Measurements from ENCODE around the gene KY. TPM values are rescaled to one million over a fixed set of nuclear protein-coding genes. Genes with fewer than 3 reads are reported as not detected.

Gene KY, protein sequence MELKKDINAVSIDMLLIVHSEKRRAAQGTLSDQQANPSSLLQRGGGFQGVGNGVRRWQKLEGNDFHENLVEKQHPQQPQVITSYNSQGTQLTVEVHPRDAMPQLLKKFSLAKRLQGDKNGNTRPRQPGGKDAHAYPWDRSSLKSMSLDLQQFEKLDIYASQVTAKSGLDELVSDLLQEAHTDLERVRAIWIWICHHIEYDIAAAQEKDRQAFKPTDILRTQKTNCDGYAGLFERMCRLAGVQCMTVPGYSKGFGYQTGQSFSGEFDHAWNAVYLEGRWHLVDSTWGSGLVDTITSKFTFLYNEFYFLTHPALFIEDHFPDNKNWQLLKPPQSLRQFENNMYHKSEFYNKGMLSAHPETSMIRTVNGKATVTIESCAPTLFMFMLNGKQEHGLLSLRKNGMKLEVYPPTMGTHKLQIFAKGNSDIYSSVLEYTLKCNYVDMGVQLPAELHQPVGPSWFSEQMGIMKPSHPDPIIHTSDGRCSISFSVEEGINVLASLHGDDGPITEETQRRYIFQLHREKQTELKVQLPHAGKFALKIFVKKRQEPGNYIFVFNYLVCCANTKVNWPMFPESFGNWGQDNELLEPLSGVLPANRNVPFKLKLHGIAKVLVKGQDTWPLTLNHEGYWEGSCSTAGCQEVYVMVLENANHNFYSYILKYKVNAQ
- 1 to 10 TPM in 1 of 4 donors, under 1 TPM in 1, not detected in 2; 0.19 to 1.2 TPM for total RNA-seq

DNA sequence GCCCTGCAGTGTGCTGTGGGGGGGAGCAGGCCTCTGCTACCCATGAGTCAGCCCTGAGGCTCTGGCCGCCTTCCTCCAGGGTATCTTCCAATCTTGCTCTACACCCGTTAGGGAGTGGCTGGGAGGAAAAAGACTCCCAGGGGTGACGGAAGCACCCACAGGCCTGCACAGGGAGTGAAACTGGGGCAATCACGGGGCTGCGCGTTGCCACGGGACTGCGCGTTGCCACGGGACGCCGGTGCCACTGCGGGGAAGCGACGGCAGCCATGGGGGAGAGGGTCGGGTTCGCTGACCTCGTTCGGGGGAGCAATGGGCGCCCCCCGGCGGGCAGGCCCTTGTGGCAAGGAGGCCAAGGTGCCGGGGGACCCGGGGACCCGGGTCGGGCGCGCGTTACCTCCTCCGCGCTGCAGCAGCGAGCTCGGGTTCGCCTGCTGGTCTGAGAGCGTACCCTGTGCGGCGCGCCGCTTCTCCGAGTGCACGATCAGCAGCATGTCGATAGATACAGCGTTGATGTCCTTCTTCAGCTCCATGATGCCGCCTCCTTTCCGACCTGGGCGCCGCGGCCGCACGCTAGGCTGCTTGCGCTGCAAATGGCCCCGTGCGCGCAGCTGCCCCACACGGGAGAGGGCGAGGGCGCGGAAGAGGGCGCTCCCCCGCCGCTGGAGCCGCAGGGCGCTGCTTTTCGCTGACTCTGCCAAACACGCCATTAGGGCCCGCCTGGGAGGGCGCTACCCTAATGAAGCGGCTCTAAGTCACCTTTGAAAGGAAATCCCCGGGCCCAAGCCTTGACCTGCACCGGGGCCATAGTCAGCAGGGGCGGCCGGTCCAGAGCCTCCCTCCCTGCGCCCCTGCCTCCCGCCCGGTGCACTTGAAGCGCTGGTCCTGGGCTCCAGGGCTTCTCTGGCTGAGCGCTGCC lies at the start of gene KY:
Gene KY, minus strand, starts transcription at position 592 of the 916 bp plus-strand sequence. Its CDS starts 62 bp downstream, at position 530.
- peak within 1 kb of the TSS; percentile 32 to 67 (median 39) for H3K4me3 ChIP-seq
- H3K27me3 ChIP-seq: peaks cover 0 to 36% (median 0%) of the 10 kb centered on the region in 4 donors
- peak within 1 kb of the TSS in 3 of 4 donors; percentile 0 to 38 (median 4) for H3K27ac ChIP-seq
- no CpG with 5 or more reads among the region's 77 CpGs for WGBS, 2 donors
- no peaks in the 10 kb centered on the region for H3K36me3 ChIP-seq
- no peaks in the 10 kb centered on the region for H3K9me3 ChIP-seq
- intact Hi-C loops (cut with DNase I): no loop called here
- no peak for DNase-seq
- no peak for TF ChIP-seq POLR2A (IDR thresholded peaks at IDR 0.05)
- TF ChIP-seq, protein P1, sequence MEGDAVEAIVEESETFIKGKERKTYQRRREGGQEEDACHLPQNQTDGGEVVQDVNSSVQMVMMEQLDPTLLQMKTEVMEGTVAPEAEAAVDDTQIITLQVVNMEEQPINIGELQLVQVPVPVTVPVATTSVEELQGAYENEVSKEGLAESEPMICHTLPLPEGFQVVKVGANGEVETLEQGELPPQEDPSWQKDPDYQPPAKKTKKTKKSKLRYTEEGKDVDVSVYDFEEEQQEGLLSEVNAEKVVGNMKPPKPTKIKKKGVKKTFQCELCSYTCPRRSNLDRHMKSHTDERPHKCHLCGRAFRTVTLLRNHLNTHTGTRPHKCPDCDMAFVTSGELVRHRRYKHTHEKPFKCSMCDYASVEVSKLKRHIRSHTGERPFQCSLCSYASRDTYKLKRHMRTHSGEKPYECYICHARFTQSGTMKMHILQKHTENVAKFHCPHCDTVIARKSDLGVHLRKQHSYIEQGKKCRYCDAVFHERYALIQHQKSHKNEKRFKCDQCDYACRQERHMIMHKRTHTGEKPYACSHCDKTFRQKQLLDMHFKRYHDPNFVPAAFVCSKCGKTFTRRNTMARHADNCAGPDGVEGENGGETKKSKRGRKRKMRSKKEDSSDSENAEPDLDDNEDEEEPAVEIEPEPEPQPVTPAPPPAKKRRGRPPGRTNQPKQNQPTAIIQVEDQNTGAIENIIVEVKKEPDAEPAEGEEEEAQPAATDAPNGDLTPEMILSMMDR (IDR thresholded peaks at IDR 0.05): peak in 1 of 6 experiments; percentile 25
- H3K4me1 ChIP-seq: peaks cover 14 to 19% (median 18%) of the 10 kb centered on the region in 3 donors

DNA sequence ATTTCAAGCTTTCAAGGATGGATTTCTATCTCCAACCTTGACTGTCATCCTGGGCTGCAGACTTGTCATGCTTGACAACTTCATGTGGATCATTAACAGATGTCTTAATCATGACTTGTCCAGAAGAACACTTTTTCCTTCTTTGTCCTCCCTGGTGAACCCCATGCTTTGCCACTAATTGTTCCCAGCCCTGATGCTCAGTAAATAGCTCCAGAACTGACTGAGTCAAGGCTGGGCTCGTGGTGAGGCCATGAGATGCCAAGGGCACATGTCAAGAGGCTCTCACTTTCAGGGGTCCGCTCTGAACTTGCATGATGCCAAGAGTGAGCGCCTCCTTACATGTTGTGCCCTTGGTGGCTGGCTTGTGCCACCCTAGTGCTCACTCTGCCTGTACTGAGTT lies 48.9 kb upstream of the KY start:
- H3K36me3 ChIP-seq: no peaks in the 10 kb centered on the region
- no peaks in the 10 kb centered on the region for H3K27me3 ChIP-seq
- 82 to 83% methylated on average over 3 of the region's 3 CpGs for WGBS, 2 donors
- TF ChIP-seq, protein P1 (IDR thresholded peaks at IDR 0.05): no peak
- no peak for TF ChIP-seq POLR2A (IDR thresholded peaks at IDR 0.05)
- intact Hi-C loops (cut with DNase I): no loop called here
- no peak for DNase-seq
- no peaks in the 10 kb centered on the region for H3K9me3 ChIP-seq
- H3K4me1 ChIP-seq: peaks cover 0 to 36% (median 4%) of the 10 kb centered on the region in 3 donors
- H3K27ac ChIP-seq: no peak overlapping the region
- no peak overlapping the region for H3K4me3 ChIP-seq

DNA sequence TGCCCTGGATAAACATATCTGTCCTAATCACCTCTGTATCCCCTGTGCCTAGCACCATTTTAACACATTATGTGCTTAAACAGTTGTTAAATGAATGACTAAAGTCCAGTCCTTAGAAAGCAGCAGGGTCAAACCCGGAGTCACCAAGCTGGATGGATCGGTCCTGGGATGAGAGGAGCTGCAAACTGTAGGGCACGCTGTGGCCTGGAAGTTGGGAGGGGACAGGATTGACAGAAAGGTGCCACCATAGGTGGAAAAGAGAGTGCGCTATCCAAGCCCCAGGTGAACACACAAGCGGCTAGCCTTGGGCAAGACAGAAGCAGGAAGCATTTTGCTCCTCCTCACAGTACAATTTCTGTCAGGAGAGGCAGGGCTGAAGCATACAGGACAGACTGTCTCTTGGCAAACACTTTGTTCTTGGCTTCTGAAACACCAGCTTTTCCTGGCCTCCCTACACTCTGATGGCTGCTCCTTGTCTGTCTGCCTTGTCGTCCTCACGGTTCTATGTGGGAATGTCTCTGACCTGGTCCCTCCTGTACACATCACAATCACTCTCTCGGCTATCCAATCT lies 48.4 kb upstream of the KY start:
- Histone ChIP-seq H3K36me3 (no peaks in the 10 kb centered on the region), H3K27ac (no peak overlapping the region), H3K27me3 (no peaks in the 10 kb centered on the region), H3K9me3 (no peaks in the 10 kb centered on the region), H3K4me1 (peaks cover 0 to 41% (median 8%) of the 10 kb centered on the region in 3 donors), H3K4me3 (no peak overlapping the region)
- TF ChIP-seq POLR2A (IDR thresholded peaks at IDR 0.05): no peak
- TF ChIP-seq, protein P1 (IDR thresholded peaks at IDR 0.05): no peak
- DNase-seq: no peak
- intact Hi-C loops (cut with DNase I): no loop called here
- WGBS, 2 donors: 55 to 68% methylated on average over 8 of the region's 8 CpGs

DNA sequence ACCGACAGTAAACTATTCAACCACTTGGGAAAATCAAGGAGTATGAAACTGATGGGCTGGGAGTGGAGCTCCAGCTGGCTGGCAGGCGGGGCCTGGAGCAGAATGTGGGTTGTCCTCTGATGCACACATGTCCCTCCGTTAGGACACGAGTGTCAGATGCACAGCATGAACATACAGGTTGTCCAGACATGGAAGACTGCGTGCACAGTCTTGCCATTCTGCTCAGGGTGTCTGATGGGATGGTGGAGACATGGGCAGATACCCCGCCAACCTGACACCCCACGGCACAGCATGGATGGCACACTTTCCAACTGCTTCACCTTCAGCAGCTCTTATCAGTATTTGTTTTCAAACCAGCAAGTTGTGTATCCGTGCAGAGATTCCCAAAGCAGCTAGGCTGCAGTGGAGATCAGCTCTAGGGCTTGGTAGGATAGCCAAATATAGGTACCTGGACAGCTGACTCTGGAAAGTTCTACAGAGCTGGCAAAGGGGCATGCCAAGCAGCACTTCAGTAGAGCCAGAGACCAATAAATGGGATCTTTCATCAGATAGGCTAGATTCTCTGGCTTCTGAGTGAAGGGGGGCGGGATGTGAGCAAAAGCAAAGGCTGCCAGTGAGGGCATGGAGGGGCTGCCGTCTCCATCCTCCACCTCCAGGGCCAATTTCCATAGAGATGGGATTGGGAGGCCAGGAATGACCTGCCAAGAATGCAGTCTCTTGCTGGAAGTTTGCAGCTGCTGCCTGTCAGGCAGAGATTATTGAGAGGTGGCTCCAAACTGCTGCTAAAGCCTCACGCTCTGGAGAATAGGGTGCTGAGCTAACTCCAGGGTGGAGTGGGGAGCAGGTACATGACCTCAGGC lies 47.2 kb upstream of the KY start:
- Histone ChIP-seq H3K4me3 (no peak overlapping the region), H3K9me3 (no peaks in the 10 kb centered on the region), H3K27ac (no peak overlapping the region), H3K27me3 (no peaks in the 10 kb centered on the region), H3K4me1 (peaks cover 7 to 52% (median 16%) of the 10 kb centered on the region in 3 donors), H3K36me3 (no peaks in the 10 kb centered on the region)
- 69 to 71% methylated on average over 7 to 10 of the region's 11 CpGs for WGBS, 2 donors
- intact Hi-C loops (cut with DNase I): no loop called here
- no peak for TF ChIP-seq POLR2A (IDR thresholded peaks at IDR 0.05)
- TF ChIP-seq, protein P1 (IDR thresholded peaks at IDR 0.05): no peak
- DNase-seq: no peak
